ENCODE measurements around the gene PITX3. TPM values are rescaled to one million over a fixed set of nuclear protein-coding genes. Genes with fewer than 3 reads are reported as not detected.

Gene PITX3
- total and polyA plus RNA-seq, 9 of the 15 experiments (the other 6 are each of a cell fraction or from before 2014, with no cell fraction given): 0.30 to 0.98 (median 0.95) TPM; not detected in 6

DNA sequence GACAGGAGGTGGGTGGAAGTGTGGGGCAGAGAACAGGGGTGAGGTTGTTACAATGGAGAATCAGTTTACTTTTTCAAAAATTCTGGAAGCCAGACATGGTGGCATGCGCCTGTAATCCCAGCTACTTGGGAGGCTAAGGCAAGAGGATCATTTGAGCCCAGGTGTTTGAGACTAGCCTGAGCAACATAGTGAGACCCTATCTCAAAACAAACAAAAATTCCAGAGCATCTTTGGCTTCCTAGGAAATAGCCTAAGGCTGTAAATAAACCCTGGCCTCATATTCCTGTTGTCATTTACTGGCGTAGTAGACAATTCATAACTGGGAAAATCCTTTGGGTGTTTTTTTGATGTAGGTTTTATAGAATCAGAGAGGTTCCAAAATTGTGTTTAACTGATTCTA lies 48.0 kb upstream of the PITX3 start (continued):
- TF ChIP-seq, protein P1, sequence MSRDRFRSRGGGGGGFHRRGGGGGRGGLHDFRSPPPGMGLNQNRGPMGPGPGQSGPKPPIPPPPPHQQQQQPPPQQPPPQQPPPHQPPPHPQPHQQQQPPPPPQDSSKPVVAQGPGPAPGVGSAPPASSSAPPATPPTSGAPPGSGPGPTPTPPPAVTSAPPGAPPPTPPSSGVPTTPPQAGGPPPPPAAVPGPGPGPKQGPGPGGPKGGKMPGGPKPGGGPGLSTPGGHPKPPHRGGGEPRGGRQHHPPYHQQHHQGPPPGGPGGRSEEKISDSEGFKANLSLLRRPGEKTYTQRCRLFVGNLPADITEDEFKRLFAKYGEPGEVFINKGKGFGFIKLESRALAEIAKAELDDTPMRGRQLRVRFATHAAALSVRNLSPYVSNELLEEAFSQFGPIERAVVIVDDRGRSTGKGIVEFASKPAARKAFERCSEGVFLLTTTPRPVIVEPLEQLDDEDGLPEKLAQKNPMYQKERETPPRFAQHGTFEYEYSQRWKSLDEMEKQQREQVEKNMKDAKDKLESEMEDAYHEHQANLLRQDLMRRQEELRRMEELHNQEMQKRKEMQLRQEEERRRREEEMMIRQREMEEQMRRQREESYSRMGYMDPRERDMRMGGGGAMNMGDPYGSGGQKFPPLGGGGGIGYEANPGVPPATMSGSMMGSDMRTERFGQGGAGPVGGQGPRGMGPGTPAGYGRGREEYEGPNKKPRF (IDR thresholded peaks at IDR 0.05; ENCODE audit: low read depth, low read length): no peak
- TF ChIP-seq, protein P2, sequence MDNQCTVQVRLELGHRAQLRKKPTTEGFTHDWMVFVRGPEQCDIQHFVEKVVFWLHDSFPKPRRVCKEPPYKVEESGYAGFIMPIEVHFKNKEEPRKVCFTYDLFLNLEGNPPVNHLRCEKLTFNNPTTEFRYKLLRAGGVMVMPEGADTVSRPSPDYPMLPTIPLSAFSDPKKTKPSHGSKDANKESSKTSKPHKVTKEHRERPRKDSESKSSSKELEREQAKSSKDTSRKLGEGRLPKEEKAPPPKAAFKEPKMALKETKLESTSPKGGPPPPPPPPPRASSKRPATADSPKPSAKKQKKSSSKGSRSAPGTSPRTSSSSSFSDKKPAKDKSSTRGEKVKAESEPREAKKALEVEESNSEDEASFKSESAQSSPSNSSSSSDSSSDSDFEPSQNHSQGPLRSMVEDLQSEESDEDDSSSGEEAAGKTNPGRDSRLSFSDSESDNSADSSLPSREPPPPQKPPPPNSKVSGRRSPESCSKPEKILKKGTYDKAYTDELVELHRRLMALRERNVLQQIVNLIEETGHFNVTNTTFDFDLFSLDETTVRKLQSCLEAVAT (IDR thresholded peaks at IDR 0.05): no peak
- no peak for TF ChIP-seq CHCHD3 (CRISPR knock-in tag; IDR thresholded peaks at IDR 0.05)
- no peak for TF ChIP-seq ZNF76 (CRISPR knock-in tag; IDR thresholded peaks at IDR 0.05; ENCODE audit: borderline replicate concordance)

GRCh38 chr10:102287991-102288390 lies 46.7 kb upstream of the PITX3 start:
- ChIA-PET CTCF (ENCODE audit: low intra/inter-chr PET ratio) (no interaction called here), POLR2A (no interaction called here)
- no peak overlapping the region for H3K4me3 ChIP-seq
- no peak overlapping the region for H3K4me2 ChIP-seq (ENCODE audit: insufficient read depth, low read length)
- H4K20me1 ChIP-seq (replicated peaks; ENCODE audit: control insufficient read depth, insufficient read depth, low read length): no peaks in the 10 kb centered on the region; the same call in 1 of the 2 replicates
- H3K36me3 ChIP-seq (ENCODE audit: control insufficient read depth, insufficient read depth, low read length): peaks cover 20% of the 10 kb centered on the region
- FAIRE-seq: no peak
- peaks cover 58% of the 10 kb centered on the region for H3K79me2 ChIP-seq (ENCODE audit: control insufficient read depth, insufficient read depth, low read length)
- 97% methylated on average over 4 of the region's 4 CpGs for WGBS (ENCODE audit: insufficient coverage, low coverage, missing lambda C conversion rate)
- H3K27me3 ChIP-seq (ENCODE audit: control insufficient read depth in 2 of 2, insufficient read depth in 2 of 2, low read length in 2 of 2): no peaks in the 10 kb centered on the region
- no peak for ATAC-seq
- no peak overlapping the region for H2AFZ ChIP-seq (ENCODE audit: low read depth, low read length)
- H3K9me1 ChIP-seq (ENCODE audit: control insufficient read depth, insufficient read depth, low read length): no peaks in the 10 kb centered on the region
- no peak for DNase-seq (ENCODE audit: extremely low read depth in 1 of 4, low spot score in 3 of 4)
- H3K4me1 ChIP-seq (replicated peaks in 1 of 2; ENCODE audit: control insufficient read depth in 2 of 2, insufficient read depth in 2 of 2, low read length in 2 of 2): peaks cover 0 to 17% of the 10 kb centered on the region in 2 experiments; a peak in 3 of 5 replicates
- no peak overlapping the region for H3K27ac ChIP-seq (ENCODE audit: extremely low read depth, low read depth, low read length)
- intact Hi-C loops (cut with micrococcal nuclease): no loop called here
- no TSS peak for BruUV-seq (replicated peaks)
- H3K9me3 ChIP-seq (replicated peaks; ENCODE audit: control insufficient read depth, insufficient read depth, low read depth, low read length): no peaks in the 10 kb centered on the region
- in situ Hi-C loops (cut with MboI): no loop called here
- H3K9ac ChIP-seq (ENCODE audit: insufficient read depth in 1 of 2, low read depth in 2 of 2, low read length in 2 of 2): no peak overlapping the region
- no peak for TF ChIP-seq OTX1 (CRISPR knock-in tag; IDR thresholded peaks at IDR 0.05)
- no peak for TF ChIP-seq ETS2 (tag; IDR thresholded peaks at IDR 0.05; ENCODE audit: borderline replicate concordance, poor library complexity, severe bottlenecking)
- TF ChIP-seq ARNT (IDR thresholded peaks at IDR 0.05): no peak
- TF ChIP-seq POLR2B (IDR thresholded peaks at IDR 0.05; ENCODE audit: low read depth, partially characterized antibody): no peak
- no peak for TF ChIP-seq CCAR2 (IDR thresholded peaks at IDR 0.05; ENCODE audit: low read depth, low read length)
- no peak for TF ChIP-seq ZBTB8A (IDR thresholded peaks at IDR 0.05; ENCODE audit: partially characterized antibody)
